IMR-90 (cell line): Measurements from ENCODE around the gene SRCIN1. TPM values are rescaled to one million over a fixed set of nuclear protein-coding genes. Genes with fewer than 3 reads are reported as not detected.

ENCODE experiments used
- ATAC-seq: fragments of 200-7000 bp; cut with Tn5 transposase; 2 replicates; pipeline ENCODE4 v1.9.1; 2020; ENCODE audit warnings: low read depth, mild to moderate bottlenecking, moderate library complexity
- BruUV-seq: library from RNA; stranded (reverse); fragments of 400-500 nt; replicated peaks from 2 replicates; lab custom pipeline; 2021; lab: Mats Ljungman, UMichigan
- CTCF ChIA-PET: fragments of 300-600 bp; formaldehyde crosslinking; extraction: SDS; loops from one replicate; lab custom pipeline; 2021; ENCODE audit warnings: antibody characterized with exemption; lab: Yijun Ruan, JAX
- POLR2A ChIA-PET: fragments of 300-600 bp; sonication (Branson Sonifier 250); formaldehyde crosslinking; loops from one replicate; lab custom pipeline; 2022; ENCODE audit warnings: antibody characterized with exemption; ENCODE audit not compliant: unreplicated experiment; lab: Charles Lee
- DNase-seq: peaks from one replicate; pipeline ENCODE4 v3.0.0; 2013
- H2AFZ ChIP-seq: replicated peaks from 2 replicates; pipeline ENCODE3; 2013; ENCODE audit warnings: low read length, mild to moderate bottlenecking; ENCODE audit not compliant: poor library complexity
- H2AK5ac ChIP-seq: 2 replicates; pipeline ENCODE4 v1.6.1; 2013; ENCODE audit warnings: low read depth, low read length, inconsistent platforms
- H2AK9ac ChIP-seq: replicated peaks from 2 replicates; pipeline ENCODE3; 2013; ENCODE audit warnings: mild to moderate bottlenecking, low read depth, low read length, moderate library complexity; ENCODE audit not compliant: poor library complexity
- H2BK120ac ChIP-seq: 2 replicates; pipeline ENCODE4 v1.6.1; 2013; ENCODE audit warnings: low read depth, low read length, inconsistent platforms
- H2BK15ac ChIP-seq: 3 replicates; pipeline ENCODE4 v1.6.1; 2013; ENCODE audit warnings: low read depth, low read length, inconsistent platforms
- H2BK20ac ChIP-seq: 2 replicates; pipeline ENCODE4 v1.6.1; 2013; ENCODE audit warnings: low read depth, mild to moderate bottlenecking, inconsistent platforms, low read length, moderate library complexity
- H2BK5ac ChIP-seq: 2 replicates; pipeline ENCODE4 v1.6.1; 2013; ENCODE audit warnings: mild to moderate bottlenecking, low read depth, low read length, inconsistent platforms; ENCODE audit not compliant: poor library complexity, severe bottlenecking
- H3K14ac ChIP-seq: replicated peaks from 2 replicates; pipeline ENCODE4 v1.6.1; 2013; ENCODE audit warnings: low read depth, low read length, inconsistent platforms
- H3K18ac ChIP-seq: 2 replicates; pipeline ENCODE4 v1.6.1; 2013; ENCODE audit warnings: low read depth, low read length, control low read depth
- H3K23ac ChIP-seq: 2 replicates; pipeline ENCODE4 v1.6.1; 2013; ENCODE audit warnings: low read depth, low read length, inconsistent platforms
- H3K27ac ChIP-seq: 2 replicates; pipeline ENCODE4 v1.5.1; 2013; ENCODE audit warnings: mild to moderate bottlenecking, control low read depth, low read length; ENCODE audit not compliant: insufficient read depth
- H3K27me3 ChIP-seq: 2 replicates; pipeline ENCODE4 v1.6.1; 2013; ENCODE audit warnings: low read length; ENCODE audit not compliant: control insufficient read depth, insufficient read depth
- H3K36me3 ChIP-seq: 2 replicates; pipeline ENCODE4 v1.6.1; 2013; ENCODE audit warnings: low read length, mixed read lengths; ENCODE audit not compliant: control insufficient read depth, insufficient read depth
- H3K4ac ChIP-seq: 2 replicates; pipeline ENCODE4 v1.6.1; 2013; ENCODE audit warnings: low read depth, low read length, inconsistent platforms
- H3K4me1 ChIP-seq: 2 replicates; pipeline ENCODE4 v1.6.1; 2013; ENCODE audit warnings: low read length, mixed read lengths; ENCODE audit not compliant: control insufficient read depth, insufficient read depth
- H3K4me2 ChIP-seq: 2 replicates; pipeline ENCODE4 v1.6.1; 2013; ENCODE audit warnings: low read depth, mild to moderate bottlenecking, control low read depth, low read length, moderate library complexity
- H3K4me3 ChIP-seq: 2 replicates; pipeline ENCODE4 v1.5.1; 2013; ENCODE audit warnings: low read depth, mild to moderate bottlenecking, control low read depth, low read length, moderate library complexity; ENCODE audit not compliant: insufficient read depth
- H3K56ac ChIP-seq: 2 replicates; pipeline ENCODE4 v1.6.1; 2013; ENCODE audit warnings: low read length, inconsistent platforms; ENCODE audit not compliant: insufficient read depth; ENCODE audit errors: extremely low read depth
- H3K79me1 ChIP-seq, 2 experiments: 2 replicates each; pipeline ENCODE4 v1.6.1; 2013; ENCODE audit warnings: low read length in 2 of 2, inconsistent platforms in 1 of 2, low read depth in 1 of 2
- H3K9ac ChIP-seq: 2 replicates; pipeline ENCODE4 v1.6.1; 2013; ENCODE audit warnings: low read depth, low read length, control low read depth
- H3K9me1 ChIP-seq: 2 replicates; pipeline ENCODE4 v1.6.1; 2013; ENCODE audit warnings: low read length, inconsistent platforms; ENCODE audit not compliant: insufficient read depth
- H3K9me3 ChIP-seq: 2 replicates; pipeline ENCODE4 v1.6.1; 2013; ENCODE audit warnings: low read length; ENCODE audit not compliant: control insufficient read depth, insufficient read depth
- H4K20me1 ChIP-seq: 2 replicates; pipeline ENCODE4 v1.6.1; 2013; ENCODE audit warnings: low read length, inconsistent platforms; ENCODE audit not compliant: insufficient read depth
- H4K5ac ChIP-seq: 2 replicates; pipeline ENCODE4 v1.6.1; 2013; ENCODE audit warnings: mild to moderate bottlenecking, low read depth, low read length, control low read depth
- H4K8ac ChIP-seq, 2 experiments: 2 replicates each; pipeline ENCODE4 v1.6.1; 2013; ENCODE audit warnings: low read depth in 2 of 2, low read length in 2 of 2, control low read depth in 1 of 2, inconsistent platforms in 1 of 2
- H4K91ac ChIP-seq: 2 replicates; pipeline ENCODE4 v1.6.1; 2013; ENCODE audit warnings: low read depth, low read length, inconsistent platforms; ENCODE audit not compliant: insufficient read depth
- CHD1 ChIP-seq: IDR thresholded peaks from 2 replicates; pipeline ENCODE4 v1.6.1; 2012; ENCODE audit warnings: low read depth, low read length, improper control_type of control experiment
- CTCF ChIP-seq: conservative IDR thresholded peaks from 2 replicates; pipeline ENCODE4 v1.5.1; 2012; ENCODE audit warnings: mild to moderate bottlenecking, low read depth, low read length, improper control_type of control experiment
- FOS ChIP-seq: fragments of 150-350 bp; IDR thresholded peaks from 2 replicates; pipeline ENCODE4 v1.6.1; 2016; ENCODE audit warnings: low read depth, low read length
- MAFK ChIP-seq: IDR thresholded peaks from 2 replicates; pipeline ENCODE4 v1.6.1; 2012; ENCODE audit warnings: low read depth, low read length, improper control_type of control experiment
- MAZ ChIP-seq: IDR thresholded peaks from 2 replicates; pipeline ENCODE4 v1.6.1; 2012; ENCODE audit warnings: low read depth, mild to moderate bottlenecking, low read length, improper control_type of control experiment, moderate library complexity, borderline replicate concordance
- MXI1 ChIP-seq: IDR thresholded peaks from 2 replicates; pipeline ENCODE4 v1.6.1; 2012; ENCODE audit warnings: low read depth, mild to moderate bottlenecking, low read length, moderate library complexity, borderline replicate concordance
- NFE2L2 ChIP-seq: fragments of 150-350 bp; IDR thresholded peaks from 2 replicates; pipeline ENCODE4 v1.6.1; 2016; ENCODE audit warnings: low read depth, mild to moderate bottlenecking, low read length
- POLR2A ChIP-seq: IDR thresholded peaks from 2 replicates; pipeline ENCODE4 v1.6.1; 2012; ENCODE audit warnings: mild to moderate bottlenecking, low read depth, low read length
- RFX5 ChIP-seq: IDR thresholded peaks from 2 replicates; pipeline ENCODE4 v1.8.0; 2012; ENCODE audit warnings: low read depth, mild to moderate bottlenecking, low read length, moderate library complexity
- SMC3 ChIP-seq: fragments of 150-350 bp; IDR thresholded peaks from 2 replicates; pipeline ENCODE4 v1.6.1; 2016; ENCODE audit warnings: low read depth, mild to moderate bottlenecking, antibody characterized with exemption, low read length, moderate library complexity
- USF2 ChIP-seq: fragments of 150-350 bp; IDR thresholded peaks from 2 replicates; pipeline ENCODE4 v1.6.1; 2017; ENCODE audit warnings: mild to moderate bottlenecking, antibody characterized with exemption, low read length, low read depth
- WGBS, 2 experiments: methylation state at CpG; one replicate each; pipeline versions ENCODE4 v1.1.5 to v1.1.7; 2013; ENCODE audit warnings: missing lambda C conversion rate in 2 of 2; ENCODE audit not compliant: insufficient read length in 1 of 2; ENCODE audit errors: extremely low coverage in 2 of 2; 5-methylcytosine and 5-hydroxymethylcytosine counted together
- dilution Hi-C: fragments of 300-500 bp; cut with HindIII; formaldehyde crosslinking; loops from one replicate; pipeline ENCODE4 v1.14.3; 2018; ENCODE audit warnings: low sequenced_read_pairs; ENCODE audit not compliant: unreplicated experiment
- in situ Hi-C: fragments of 300-500 bp; cut with MboI; formaldehyde crosslinking; loops from 3 replicates; pipeline ENCODE4 v1.14.3; 2019; ENCODE audit warnings: low sequenced_read_pairs, inconsistent platforms, mixed read lengths
- intact Hi-C: fragments of 100-400 bp; cut with micrococcal nuclease; formaldehyde crosslinking; loops from 2 replicates; pipeline ENCODE4 v1.10.0; 2022
- polyA plus RNA-seq, 3 experiments: library from polyadenylated mRNA; depleted of rRNA; stranded (reverse); fragments of >200 nt; gene quantifications; 2 replicates each; pipeline ENCODE4 v1.2.3, GENCODE V29; 2012; ENCODE audit warnings: low replicate concordance in 1 of 3
- total RNA-seq: library from RNA; depleted of rRNA; stranded (reverse); fragments of >200 nt; gene quantifications from 2 replicates; pipeline ENCODE4 v1.2.3, GENCODE V29; 2012

The SRCIN1 gene
- total and polyA plus RNA-seq, 2 of the 4 experiments (the other 2 are of a cell fraction), result not detected

GRCh38 chr17:38565853-38566665, 39.7 kb downstream of the SRCIN1 start (continued):
- TF ChIP-seq MAFK, result no peak

- intact Hi-C loops, result no loop called here
Measured at GRCh38 chr17:38564869-38565268, 40.9 kb downstream of the SRCIN1 start.

More at GRCh38 chr17:38564869-38565268, 40.9 kb downstream of the SRCIN1 start:
- H3K4ac ChIP-seq, result no peak overlapping the region
- H3K4me3 ChIP-seq, result no peak overlapping the region
- H2BK15ac ChIP-seq, result no peak overlapping the region
- no peak overlapping the region for H2AFZ ChIP-seq
- H3K4me1 ChIP-seq, result no peaks in the 10 kb centered on the region
- no peak overlapping the region for H4K5ac ChIP-seq
- no peak overlapping the region for H3K4me2 ChIP-seq
- H2BK120ac ChIP-seq, result no peak overlapping the region
- CTCF ChIA-PET, result no interaction called here
- no peak overlapping the region for H3K56ac ChIP-seq
- DNase-seq, result no peak
- peaks cover 13% of the 10 kb centered on the region; the same call in 1 of the 2 replicates for H4K20me1 ChIP-seq
- no peak overlapping the region for H2BK20ac ChIP-seq
- in situ Hi-C loops (loop anchor here (10.0 kb wide), 1 partner anchor 100 kb away; no protein-coding TSS in a partner anchor), dilution Hi-C loops (no loop called here)
- H3K18ac ChIP-seq, result no peak overlapping the region
- POLR2A ChIA-PET, result interaction anchor here (0.5 kb wide), 1 partner anchor 125 kb away, joined by 4 read pairs; no protein-coding TSS in a partner anchor
- H3K36me3 ChIP-seq, result no peaks in the 10 kb centered on the region
- no peak overlapping the region for H2BK5ac ChIP-seq
- no peak overlapping the region for H4K91ac ChIP-seq
- H3K9me1 ChIP-seq, result no peaks in the 10 kb centered on the region
- peaks cover 8% of the 10 kb centered on the region; the same call in 1 of the 2 replicates for H3K9me3 ChIP-seq
- no peak overlapping the region for H3K9ac ChIP-seq
- no peaks in the 10 kb centered on the region for H3K79me1 ChIP-seq
- ATAC-seq, result no peak
- H2AK5ac ChIP-seq, result no peak overlapping the region
- H4K8ac ChIP-seq, result no peak overlapping the region
- TF ChIP-seq MAFK, result no peak
- TF ChIP-seq CHD1, result no peak
- no peak for TF ChIP-seq FOS
- TF ChIP-seq SMC3, result no peak
- no peak for TF ChIP-seq NFE2L2
- TF ChIP-seq CTCF, result no peak
- TF ChIP-seq MXI1, result no peak
- no peak for TF ChIP-seq MAZ
- no peak for TF ChIP-seq RFX5
- TF ChIP-seq POLR2A, result no peak
- TF ChIP-seq USF2, result no peak
- H3K14ac ChIP-seq, result no peak overlapping the region
- WGBS, 2 experiments, result no CpG with 5 or more reads among the region's 6 CpGs
- no peak overlapping the region for H3K23ac ChIP-seq
- no peak overlapping the region for H2AK9ac ChIP-seq
- H3K27me3 ChIP-seq, result peaks cover 92% of the 10 kb centered on the region
- H3K27ac ChIP-seq, result no peak overlapping the region
- no TSS peak for BruUV-seq
